GM21526 (cell line): ENCODE data around the gene MRPL33.

Experiments
- ATAC-seq: cut with Tn5 transposase; IDR thresholded peaks from one replicate; pipeline ENCODE4 v1.9.1; 2021; ENCODE audit warnings: moderate library complexity; ENCODE audit not compliant: unreplicated experiment, low FRiP score

MRPL33 gene

DNA sequence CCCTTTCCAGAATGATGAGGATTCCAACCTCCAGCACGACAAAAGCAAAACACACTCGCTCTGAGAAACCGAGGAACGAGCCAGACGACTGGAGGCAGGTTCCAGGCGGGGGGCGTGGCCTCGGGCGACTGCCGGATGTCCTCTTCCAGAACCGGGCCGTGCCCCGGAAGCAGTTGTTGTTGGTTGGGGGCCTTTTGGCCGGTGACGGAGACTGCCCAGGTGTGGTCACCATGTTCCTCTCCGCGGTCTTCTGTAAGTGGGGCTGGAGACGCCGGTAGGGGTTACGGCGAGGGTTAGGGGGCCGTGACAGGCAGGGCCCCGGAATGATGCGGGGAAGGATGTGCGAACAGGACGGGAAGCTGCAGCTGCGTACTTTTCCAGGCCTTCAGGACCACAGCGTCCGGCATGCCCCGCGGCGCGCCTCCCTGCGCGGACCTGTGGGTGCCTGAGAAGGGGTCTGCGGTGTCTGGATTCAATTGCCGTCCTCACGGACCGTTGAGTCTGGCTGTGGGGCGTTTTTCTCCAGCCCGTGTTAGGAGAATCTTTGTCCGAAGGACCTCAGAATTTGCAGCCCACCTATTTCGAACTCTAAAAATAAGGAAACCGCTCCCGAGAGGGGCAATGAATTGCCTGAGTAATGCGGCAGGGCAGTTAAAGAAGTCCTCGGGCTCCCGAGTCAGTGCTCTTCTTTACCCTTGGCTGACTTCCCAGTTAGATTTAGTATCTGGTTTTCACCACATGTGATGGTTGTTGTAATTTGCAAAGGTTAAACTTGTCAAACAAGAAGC is at the start of gene MRPL33:
TSS of gene MRPL33 (plus strand) at position 172 of the 788 bp plus-strand sequence. CDS start at position 231, 59 bp downstream.
- ATAC-seq, result peak; percentile 93

DNA sequence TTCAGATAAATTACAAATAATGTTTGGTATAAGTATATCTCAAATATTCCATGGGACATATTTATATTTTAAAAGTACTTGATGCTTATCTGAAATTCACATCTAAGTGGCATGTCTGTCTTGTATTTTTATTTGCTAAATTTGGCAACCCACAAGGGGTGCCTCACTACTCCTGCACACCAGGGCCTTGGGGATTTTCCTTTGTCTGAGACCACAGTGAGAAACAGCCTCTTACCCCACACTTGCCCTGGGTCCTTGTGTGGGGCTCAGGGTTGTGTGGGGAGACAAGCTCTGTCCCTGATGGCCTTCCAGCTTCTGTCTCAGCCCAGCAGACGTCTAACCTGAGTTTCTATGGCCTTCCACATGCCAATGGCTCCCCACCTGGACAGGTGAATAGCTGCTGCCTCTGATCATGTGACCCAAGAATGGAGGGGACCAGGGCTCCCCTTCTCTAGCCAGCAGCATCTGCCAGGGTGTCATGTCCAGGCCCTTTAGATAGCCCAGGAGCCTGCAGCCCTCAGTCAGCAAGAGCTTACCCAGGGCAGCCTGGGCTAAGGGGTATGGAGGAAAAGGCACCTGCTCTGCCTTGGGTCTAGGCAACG is 49.5 kb upstream of the MRPL33 start:
- no peak for ATAC-seq

DNA sequence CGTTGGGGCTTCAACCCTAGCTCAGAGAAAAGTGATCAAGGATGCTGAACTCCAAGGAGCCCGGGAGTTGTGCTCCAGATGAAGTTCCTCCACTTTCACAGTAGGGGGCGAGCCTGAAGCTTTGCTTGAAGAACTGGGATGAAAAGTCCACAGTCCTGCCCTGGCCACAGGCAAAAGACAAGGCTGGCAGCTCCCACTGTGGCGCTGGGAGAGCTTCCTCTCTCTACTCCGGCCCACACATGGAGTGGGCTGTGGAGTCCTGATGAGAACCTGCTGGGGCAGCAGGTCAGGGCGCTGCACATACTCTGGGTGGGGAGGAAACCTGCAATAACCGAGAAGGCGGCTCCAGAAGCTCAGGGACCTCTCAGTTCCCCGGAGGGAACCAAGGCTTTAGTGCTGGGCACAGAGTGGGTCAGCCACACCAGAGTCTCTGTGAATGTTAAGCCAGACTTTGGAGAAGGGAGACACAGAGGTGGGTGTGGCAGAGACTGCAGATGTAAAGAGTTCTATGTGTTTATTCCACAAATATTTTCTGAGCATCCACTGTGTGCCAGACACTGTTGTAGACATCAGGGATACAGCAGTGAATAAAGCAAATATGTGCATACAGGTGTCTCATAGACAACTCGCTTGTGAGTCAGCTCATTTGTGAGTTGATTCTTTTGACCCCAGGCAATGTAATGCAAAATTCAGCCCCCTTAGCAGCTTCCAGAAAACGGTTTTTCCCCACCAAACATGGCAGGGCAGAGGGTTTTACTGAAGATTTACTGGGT is 48.0 kb upstream of the MRPL33 start:
- no peak for ATAC-seq

DNA sequence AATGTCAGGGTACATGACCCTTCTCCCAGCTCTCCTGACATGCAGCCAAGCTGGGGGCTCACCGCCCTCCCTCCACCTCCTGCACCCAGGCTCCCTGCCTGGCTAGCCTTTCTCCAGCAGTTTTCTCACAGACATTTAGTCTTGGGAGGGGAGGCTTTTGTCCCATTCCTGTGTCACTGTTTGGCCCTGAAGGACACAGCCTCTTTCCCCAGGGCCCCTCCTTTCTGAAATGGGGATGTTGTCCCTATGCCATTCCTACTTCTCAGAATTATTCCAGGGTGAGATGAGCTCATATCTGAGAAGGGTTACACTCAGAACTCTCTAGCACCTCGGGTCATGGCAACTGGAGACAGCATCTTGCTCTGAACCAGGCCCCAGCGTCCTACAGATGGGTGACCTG is 47.3 kb upstream of the MRPL33 start:
- no peak for ATAC-seq

DNA sequence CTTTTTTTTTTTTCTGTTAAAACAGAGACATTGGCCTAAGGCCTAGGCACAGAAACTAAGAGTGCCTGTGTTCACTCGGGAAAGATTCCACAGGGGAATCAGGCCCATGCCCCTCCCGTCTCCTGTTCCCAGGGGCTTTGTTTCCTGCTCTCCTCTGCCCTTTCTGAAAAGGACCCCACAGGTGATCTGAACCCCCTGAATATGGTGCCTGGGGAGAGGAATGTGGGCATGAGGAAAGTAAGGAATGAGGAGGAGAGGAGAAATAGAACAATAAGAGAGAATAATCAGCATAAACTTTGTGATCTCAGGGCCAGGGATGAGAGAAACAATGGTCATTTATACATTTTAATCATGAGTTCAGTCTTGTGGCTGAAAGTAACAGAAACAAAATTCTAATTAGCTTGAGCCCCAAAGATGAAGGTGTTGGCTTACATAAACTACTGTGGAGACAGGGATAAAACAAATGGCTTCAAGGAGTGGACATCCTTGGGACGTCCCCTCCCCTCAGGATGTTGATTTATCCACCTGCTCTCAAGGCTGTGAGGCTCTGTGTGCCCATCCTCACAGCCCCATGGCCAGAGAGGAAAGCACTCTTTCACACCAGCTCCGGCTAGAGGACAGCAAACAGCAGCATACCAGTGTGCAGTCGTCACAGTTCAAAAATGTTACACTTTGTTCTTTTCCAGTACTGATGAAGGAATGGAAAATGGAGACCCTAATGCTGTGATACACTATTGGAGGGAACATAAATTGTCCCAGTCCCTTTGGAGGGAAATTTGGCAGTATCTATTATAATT is 46.4 kb upstream of the MRPL33 start:
- ATAC-seq, result no peak

DNA sequence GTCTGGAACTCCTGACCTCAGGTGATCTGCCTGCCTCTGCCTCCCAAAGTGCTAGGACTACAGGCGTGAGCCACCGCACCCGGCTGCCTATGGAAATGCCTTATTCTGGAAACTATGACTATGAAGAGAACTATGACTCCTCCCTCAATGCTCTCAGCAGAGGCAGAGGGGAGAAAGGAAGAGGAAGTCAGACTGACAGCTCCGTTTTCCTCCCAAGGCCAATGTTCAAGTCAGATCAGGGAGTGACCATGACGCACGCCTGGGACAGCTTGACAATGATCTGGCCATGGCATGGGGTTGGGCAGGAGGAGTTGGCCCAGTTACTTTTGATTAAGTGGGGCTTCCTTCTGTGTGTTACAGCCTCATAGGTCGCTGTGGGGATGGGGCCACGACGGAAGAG is 44.3 kb upstream of the MRPL33 start:
- no peak for ATAC-seq

DNA sequence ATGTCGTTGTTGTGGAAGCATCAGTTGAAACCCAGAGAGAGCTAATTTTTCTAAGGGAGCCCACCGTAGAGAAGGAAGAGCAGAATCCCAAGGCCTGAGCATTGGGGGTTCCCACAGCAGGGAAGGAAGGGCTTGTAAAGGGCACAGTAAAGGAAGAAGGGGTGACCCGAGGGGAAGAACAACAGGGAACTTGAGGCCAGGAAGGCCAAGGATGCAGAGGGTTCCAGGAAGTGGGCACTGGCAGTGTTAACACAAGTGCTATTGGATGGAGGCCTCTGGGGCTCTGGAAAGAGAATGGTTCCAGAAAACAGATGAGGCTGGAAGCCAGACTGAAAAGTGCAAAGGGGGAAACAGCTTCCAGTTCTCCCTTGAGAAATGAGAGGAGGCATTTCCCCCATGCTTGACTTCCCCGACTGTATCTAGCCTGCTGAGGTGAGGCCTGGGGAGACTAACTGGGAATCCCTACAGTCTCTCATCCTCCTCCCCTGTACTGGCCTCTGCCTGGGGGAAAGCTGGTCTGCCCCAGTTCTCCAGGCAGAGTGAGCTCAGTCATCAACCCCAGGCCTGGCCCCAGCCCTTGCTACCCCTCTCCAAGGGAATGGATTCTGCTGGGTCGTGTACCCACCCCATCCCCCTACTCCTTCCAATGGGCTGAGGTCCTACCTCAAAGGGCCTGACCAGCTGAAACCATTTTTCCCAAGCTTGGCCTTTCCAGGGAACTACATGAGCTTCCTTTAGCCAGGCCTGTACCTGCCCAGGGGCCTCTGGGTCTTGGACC is 43.2 kb upstream of the MRPL33 start:
- ATAC-seq, result no peak

DNA sequence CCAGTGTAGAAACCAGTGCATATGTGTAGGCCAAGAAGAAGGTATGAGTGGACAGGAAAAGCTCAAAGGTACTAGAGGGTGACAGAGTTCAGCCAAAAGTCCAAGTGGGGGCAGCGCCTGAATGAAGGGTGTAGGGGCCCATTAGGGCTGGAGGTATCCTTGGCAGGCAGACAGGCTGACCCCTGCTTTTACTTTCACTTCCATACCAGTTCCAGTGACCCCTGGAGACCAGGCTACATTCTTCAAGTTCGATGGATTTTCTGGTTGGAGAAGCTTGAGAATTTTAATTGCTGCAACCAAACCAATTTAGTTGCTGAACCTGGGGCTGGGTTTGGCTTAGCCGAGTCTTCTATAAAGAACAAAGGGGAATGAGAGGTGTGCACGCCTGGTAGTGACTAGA is 42.3 kb upstream of the MRPL33 start:
- no peak for ATAC-seq

DNA sequence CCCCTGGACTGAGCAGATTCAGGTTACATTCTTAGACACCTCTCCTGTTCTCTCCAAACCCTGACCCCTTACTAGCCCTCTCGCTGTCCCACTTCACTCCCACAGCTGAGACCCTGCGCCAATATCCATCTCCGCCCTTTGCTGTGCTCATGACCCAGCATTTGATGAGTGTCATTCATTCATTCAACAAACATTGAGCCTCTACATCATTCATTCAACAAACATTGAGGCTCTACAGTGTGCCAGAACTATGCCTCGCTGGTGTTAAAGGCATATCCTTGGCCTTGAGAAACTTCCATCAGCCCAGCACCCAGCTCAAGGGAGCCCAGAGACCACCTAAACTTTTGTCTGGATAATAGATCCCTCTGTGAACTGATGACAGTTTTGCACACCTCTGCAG is 41.9 kb upstream of the MRPL33 start:
- ATAC-seq, result no peak

DNA sequence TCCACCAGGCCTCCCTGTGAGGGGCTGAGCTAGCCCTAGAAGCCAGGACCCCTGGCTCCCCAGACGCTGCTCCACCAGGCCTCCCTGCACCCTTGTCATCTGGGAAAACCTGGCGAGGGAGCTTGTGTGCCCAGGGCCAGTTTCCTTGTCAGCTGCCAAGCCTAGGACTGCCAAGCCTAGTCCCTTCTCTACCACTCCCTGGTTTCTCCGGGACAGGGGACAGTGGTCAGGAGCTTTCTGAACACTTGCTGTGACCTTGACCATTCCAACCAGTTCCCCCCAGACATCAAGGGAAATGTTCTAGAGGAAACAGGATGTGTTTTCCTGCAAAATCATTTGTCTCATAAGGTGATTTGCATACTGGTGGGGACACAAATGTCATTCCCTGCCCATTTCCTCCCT is 41.3 kb upstream of the MRPL33 start:
- no peak for ATAC-seq

DNA sequence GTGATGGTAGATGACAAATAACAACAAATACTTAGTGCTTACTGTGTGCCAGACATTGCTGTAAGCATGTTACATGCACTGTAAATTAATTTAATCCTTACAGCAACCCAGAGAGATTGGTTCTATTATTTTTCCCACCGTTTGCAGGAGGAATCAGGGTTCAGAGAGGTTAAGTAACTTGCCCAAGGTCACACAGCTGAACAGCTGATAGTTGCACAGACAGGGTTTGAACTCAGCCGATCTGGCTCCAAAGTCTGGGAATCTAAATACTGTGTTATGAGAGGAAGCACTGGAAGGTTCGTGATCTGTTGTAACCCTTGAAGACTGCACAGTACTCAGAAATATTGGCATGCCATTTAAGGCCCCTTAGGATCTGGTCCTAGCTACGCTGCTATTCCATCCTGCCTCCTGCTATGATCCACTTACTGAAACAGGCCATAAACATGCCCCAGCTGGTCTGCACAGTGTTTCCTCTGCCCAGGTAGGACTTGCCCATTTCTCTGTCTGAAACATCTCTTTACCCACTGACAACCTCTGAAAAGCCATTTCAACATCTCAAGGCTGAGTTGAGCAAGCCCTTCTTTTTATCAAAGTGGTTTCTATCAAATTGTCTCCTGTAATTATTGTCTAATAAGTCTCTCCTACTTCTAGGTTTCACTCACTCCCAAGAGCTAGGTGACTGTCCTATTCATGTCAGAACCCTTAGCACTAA is 40.4 kb upstream of the MRPL33 start:
- ATAC-seq, result no peak

DNA sequence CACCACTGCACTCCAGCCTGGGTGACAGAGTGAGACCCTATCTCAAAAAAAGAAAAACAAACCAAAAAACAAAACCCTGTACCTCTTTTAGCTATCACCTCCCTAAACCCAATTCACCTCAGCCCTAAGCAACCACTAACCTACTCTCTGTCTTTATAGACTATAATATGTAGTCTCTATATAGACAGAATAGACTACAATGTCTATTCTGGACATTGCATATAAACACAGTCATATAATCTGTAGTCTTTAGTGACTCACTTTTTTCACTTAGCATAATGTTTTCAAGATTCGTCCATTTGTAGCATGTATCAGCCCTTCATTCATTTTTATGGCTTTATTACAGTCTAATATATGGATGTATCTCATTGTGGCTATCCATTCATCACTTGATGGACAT is 37.2 kb upstream of the MRPL33 start:
- no peak for ATAC-seq

DNA sequence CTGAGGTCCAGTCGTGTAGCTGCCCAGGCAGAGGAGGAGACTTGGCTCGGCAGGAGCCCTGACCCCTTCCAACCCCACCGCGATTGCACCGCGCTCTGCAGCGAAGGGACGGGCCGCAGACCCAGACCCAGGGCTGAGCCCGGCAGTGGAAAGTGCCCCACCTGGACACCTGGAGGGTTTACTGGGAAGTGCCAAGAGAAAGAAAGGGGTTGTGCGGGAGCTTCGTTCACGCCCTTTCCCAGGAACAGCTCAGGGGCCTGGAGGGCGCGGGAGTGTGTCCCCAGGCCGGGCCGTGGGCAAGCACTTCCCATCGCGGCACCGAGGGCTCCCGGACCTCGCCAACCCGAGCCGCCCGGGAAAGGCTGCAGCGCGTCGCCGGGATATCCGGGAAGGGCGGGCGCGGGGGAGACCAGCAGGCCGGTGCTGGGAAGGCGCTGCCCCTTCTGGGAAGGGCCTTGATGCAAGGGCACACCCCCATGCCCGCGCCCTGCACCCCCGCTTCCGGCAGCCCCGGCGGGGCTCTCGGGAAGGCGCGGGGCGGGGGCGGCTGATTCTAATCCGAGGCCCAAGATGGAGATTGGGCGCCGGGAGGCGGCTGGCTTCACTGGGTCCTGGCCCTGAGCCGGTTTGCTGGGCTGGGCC is 36.1 kb upstream of the MRPL33 start:
- ATAC-seq, result no peak

DNA sequence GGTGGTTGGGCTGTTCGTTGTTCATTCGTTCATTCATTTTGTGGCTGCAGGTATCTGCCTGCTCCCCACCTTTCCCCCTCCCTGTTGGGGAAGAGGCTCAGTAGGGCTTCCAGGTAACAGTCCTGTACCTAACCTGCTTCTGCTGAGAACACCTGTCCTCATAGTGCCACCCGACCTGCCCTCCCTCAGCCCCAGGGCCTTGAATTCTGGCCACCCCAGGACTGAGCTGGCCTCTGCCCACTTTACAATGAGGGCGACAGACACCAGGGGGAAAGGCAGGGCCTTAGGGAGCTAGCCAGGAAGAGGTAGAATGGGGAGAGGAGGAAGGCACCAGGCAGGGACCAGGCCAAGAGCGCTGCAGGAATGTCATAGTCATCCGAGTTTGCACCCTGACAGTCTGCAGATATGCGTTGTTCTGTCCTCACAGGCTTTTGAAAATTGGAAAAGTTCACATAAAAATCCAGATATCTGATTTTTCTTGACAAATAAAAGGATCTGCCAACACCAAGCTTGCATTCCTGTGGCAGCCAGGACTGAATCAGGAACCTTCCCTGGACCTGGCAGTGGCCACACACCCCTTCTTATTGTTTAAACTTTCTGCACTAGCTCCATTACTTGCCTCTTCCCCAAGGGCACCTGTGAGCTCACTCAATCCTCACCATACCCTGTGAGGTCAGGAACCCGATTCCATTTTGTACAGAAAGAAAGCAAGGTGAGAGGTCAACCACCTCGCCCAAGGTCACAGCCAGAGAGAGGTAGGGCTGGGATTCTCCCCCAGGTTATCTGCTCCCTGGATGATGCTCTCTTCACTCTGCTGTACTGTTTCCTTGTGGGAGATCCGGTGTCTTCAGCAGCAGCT is 35.3 kb upstream of the MRPL33 start:
- no peak for ATAC-seq

DNA sequence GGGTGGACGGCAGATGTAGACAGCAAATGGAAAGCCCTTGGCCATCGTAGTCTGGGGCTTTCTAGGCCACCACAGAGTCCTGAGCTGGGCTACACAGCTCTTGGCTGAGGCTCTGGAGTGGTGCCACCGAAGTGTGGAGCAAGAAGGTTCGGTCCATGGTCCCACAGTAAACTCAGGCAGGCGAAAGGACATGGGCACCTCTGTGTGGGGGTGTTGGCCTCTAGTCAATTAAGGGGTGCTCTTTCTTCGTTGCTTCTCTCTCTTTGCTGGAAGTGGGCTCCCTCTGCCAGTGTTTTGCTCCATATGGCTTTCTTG is 34.7 kb upstream of the MRPL33 start:
- no peak for ATAC-seq

DNA sequence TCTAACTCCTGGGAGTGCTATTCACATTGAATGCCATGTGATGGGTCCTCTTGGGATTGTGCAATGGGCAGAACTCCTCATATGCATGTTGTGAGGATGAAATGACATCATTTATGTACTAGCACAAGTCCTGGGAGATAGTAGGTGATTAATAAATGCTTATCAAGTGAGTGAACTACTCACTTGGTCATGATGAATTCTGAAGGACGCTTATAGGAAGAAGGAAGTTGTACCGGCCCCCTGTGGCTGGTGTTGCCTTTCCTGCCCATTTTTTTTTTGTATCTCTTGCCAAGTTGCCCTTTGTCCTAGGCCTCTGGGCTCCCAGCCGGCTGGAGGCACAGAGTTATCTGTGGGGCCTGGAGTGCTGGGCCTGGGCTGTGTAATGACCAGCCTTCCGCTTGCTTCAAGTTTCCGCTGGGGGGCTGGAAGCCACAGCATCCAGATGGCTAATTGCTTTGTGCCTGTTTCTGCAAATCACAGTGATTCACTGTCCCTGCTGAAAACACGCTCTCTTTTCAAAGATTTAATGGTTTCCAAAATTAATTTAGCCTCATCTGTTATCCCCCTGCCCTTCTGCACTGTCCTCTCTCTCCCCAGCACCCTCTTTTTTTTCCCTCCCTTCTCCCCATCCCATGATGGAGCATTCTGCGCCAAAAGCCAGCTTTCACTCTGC is 33.7 kb upstream of the MRPL33 start:
- no peak for ATAC-seq

DNA sequence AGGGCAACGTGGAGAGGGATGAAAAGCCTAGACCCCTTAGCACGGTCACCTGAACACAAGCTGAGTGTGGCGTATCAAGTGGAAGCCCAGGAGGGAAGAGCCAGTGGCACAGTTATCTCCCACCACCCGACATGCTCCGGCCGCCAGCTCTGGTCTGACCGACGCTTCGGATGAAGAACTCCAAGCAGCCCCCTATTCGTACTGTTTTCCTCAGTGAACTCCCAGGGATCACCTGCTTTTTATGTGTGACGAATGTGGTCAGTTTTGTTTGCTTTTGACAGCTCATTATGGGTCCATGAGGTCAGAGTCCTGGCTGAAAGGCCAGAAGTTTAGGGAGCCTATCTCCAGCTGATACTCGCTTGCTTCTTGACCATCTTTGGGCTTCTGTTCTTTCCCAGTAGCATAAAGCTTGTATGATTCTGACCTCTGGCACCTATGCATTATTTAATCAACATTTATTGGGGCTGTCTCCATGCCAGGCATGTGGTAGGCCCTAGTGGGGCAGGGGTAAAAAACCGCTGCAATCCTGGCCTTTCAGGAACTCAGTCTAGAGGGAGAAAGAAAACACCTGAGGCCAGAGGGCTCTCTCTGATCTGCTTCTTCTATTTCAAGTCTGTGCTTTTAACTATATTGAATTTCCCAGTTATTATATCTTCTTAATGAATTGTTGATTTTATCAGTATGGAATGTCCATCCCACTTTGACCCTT is 33.0 kb upstream of the MRPL33 start:
- ATAC-seq, result no peak
